ENCODE measurements around the gene KCTD2.
"Not testable (repeated sequence)": the region's sequence is repeated elsewhere in the genome, so short reads cannot be mapped to it uniquely, and the experiment has no call there.

The KCTD2 gene

DNA sequence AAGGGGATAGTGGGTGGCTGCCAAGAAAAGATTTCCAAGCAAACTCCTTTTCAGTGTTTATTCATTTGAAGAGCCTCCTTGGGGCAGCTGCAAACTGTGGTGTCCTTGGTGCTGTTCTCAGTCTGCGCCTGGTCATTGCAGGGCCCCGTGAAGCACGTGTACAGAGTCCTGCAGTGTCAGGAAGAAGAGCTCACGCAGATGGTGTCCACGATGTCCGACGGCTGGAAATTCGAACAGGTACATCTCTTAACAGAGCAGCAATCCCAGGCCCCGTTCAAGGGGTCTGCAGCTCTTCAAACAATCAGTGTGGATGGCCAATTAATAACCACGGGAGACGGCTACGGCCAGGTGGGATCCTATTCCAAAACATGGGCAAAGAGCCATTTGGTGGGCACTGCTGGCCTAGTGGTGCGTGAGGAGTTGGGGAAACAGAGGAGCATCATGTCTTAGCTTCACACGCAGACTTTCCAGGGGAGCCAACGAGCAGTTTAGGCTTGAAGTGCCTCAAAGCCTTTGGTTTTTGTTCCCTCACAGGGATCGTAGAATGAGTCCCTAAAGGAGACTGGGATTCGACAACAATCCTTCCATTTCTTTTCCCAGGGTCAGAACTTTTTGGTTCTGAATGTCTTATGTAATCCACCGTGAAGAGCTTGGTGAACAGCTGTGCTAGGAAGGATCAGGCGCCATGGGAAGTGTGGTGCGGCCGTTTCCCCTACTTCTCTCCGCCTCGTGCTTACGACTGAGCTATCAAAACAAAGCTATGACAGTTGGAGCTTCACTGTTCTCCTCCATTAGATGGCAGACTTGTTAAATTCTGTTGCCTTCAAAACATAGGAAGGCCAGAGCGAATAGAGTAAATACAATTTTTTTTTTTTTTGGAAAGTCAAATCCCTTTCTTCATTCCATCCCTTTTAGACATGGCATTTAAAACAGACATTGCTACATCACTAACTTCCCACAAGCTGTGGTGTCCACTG lies 12.6 kb downstream of the KCTD2 start:
- DNase-seq: no peak

- DNase-seq: no peak
Observed at GRCh38 chr17:75060434-75061054, 13.5 kb downstream of the KCTD2 start.

DNA sequence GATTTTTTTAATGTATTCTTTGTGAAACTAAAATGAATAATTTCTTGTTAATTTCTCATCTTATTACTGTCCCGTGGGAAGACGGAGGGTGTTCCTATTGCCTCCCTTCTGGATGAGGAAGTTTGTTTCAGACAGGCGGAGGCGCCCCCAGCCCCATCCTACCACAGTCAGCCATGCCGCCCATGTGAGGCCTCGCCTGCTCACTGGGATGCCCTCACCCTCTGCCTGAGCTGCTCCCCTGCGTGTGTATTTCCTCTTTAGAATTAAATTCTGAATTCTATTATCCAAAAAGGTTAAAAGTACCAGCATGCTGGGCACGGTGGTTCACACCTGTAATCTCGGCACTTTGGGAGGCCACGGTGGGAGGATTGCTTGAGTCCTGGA lies 14.0 kb downstream of the KCTD2 start:
- DNase-seq: no peak

- no peak for DNase-seq
Observed at GRCh38 chr17:75061618-75062017, 14.6 kb downstream of the KCTD2 start.

DNA sequence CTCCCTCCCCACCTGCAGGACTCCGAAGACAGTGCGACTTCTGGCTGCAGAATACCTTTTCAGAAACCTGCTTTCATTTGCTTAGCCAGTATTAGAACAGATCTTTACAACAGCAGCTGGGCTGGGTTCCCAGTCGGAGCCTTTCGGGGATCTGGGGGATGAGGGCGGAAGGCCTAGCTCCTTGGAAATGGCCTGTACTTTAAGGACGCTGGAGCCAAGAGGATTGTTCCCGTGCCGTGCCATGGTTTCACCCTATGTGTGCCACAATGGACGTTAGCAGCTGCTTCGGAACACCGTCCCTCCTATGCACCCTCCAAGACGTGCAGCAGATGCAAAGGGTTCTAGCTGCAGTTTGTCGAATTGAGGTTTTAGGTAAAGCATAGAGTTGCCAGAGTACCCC lies 16.2 kb downstream of the KCTD2 start:
- DNase-seq: no peak

GRCh38 chr17:75063626-75064025 lies 16.6 kb downstream of the KCTD2 start:
- no peak for DNase-seq

GRCh38 chr17:75064040-75064439 lies 17.0 kb downstream of the KCTD2 start:
- no peak for DNase-seq

- DNase-seq: no peak
Observed at GRCh38 chr17:75064460-75064859, 17.4 kb downstream of the KCTD2 start.

GRCh38 chr17:75064867-75065561 lies 18.0 kb downstream of the KCTD2 start:
- DNase-seq: no peak

DNA sequence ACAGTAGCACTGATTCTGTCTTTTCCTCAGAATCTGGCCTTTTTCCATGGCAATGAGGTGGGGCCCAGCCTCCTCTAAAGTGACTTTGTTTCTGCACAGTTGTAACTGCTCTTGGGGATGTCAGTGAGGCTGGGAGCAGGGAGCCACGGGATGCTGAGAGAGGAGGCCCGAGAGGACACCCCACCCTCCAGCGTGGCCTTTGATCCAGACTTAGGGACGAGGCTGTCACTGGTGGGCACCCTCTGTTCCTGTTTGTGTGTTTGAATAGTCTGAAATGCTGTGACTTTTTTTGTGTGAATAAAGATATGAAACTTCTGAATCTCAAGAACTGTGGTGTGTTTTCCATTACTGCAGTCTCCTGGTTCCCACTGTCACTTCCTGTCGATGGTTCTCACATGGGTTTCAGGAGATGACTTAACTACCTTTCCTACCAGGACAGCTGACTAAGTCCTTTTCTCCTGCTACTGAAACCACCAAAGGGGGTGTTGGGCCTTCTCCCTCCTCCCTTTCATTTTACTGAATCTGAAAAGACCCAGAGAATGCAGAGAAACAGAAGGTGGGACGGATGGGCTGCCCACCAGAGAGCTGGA lies 18.6 kb downstream of the KCTD2 start:
- DNase-seq: no peak

DNA sequence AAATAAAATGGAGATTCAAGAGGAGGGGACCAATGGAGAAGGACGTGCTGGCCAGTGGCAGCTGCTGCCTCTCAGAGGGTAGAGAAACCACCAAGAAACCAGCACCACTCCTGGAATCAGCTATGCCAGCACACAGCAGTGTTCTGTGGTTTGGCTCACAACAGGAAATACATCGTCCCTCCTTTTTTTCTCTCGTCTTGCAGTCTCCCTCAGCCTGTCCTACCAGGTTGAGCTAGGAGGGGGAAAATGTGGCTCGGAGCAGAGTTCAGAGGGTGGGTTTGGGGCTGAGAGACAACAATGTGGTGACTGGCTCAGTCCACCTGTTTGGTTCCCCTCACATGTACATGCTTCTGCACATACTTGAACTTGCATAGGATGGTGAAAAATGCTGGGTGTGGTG lies 20.8 kb downstream of the KCTD2 start:
- DNase-seq: no peak

DNA sequence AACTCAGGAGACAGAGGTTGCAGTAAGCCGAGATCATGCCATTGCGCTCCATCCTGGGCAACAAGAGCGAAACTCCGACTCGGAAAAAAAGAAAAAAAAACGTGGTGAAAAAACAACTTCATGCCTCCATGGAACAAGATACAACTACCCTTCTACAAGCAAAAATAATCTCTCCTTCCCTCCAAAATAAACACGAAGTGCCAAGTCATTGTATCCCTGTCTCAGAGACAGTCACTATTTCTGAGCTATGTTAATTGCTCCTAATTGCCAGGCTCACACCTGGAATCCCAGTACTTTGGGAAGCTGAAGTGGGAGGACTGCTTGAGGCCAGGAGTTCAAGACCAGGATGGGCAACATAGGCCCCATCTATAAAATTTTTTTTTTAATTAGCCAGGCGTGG lies 21.7 kb downstream of the KCTD2 start:
- DNase-seq: no peak

DNA sequence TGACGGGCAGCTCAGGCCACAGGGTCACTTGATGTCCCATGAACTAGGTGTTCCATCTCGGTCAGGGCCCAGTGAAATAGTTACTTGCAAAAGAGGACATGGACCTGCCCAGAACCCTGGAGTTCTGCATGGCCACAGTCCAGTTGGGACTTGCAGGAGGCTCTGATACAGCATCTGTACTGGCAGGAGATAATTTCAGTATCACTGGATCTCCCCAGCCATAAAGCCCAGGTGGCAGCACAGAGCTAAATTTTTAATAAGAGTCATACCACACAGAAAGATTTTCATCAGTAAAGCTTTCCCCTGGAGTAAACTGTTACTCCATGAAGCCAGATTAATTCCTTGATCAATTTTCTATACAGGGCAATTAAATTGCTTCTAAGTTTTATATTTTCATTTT lies 22.8 kb downstream of the KCTD2 start:
- no peak for DNase-seq

- DNase-seq: not testable (repeated sequence)
Observed at GRCh38 chr17:75071478-75072271, 24.6 kb downstream of the KCTD2 start.

- not testable (repeated sequence) for DNase-seq
Observed at GRCh38 chr17:75072909-75073308, 25.9 kb downstream of the KCTD2 start.

DNA sequence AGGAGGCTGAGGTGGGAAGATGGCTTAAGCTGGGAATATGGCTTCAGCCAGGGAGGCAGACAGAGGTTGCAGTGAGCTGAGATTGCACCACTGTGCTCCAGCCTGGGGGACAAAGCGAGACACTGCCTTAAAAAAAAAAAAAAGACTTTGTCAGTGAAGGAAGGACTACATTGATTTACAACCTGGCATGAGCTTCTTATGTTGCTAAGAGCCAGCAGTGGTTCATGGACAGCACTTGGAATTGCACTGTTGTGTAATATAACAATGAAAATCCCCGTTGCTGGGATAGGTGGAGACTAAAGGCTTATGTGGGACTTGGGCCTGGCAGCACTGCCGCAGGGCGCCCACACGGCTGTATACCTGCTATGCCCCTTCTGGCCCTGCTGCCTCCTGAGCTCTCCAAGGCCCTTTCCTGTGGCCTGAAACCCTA lies 26.6 kb downstream of the KCTD2 start:
- DNase-seq: no peak

DNA sequence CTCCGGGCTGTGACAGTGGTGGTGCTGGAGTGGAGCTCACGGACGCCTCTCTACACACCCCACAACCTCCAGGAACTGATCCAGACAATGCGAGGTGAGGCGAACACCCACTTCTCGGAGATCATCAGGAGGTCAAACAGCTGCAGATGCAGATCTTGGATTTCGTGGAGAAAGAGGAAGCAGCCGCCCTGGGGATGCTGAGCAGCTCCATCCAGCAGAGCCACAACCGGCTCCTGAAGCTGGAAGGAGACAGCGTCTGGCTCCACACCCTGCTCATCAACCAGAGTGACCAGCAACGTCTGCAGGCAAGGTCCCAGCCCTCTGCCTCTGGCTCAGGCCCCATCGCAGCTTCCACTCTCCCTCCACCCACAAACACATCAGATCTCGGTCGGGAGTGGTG lies 27.5 kb downstream of the KCTD2 start:
- DNase-seq: no peak

- no peak for DNase-seq
Observed at GRCh38 chr17:75075597-75076336, 28.7 kb downstream of the KCTD2 start.

DNA sequence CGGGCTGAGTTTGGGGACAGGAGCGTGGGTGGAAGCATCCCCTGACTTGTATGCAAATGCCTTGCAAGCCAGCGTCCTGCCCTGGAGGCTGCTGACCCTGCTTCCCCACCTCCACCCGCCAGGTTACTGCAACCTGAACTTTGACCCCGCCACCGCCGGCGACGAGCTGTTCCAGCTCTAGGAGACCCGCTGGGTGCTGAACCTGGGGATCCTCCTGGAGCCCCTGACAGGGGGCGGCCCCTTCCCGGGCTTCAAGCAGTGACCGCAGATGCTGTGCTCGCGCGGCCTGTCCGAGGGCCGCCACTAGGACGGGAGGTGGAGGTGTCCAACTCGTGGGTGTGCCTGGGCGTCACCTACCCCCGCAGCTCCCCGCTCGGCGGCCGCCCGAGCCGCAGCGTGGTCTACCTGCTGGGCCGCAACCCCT lies 30.1 kb downstream of the KCTD2 start:
- DNase-seq: no peak

DNA sequence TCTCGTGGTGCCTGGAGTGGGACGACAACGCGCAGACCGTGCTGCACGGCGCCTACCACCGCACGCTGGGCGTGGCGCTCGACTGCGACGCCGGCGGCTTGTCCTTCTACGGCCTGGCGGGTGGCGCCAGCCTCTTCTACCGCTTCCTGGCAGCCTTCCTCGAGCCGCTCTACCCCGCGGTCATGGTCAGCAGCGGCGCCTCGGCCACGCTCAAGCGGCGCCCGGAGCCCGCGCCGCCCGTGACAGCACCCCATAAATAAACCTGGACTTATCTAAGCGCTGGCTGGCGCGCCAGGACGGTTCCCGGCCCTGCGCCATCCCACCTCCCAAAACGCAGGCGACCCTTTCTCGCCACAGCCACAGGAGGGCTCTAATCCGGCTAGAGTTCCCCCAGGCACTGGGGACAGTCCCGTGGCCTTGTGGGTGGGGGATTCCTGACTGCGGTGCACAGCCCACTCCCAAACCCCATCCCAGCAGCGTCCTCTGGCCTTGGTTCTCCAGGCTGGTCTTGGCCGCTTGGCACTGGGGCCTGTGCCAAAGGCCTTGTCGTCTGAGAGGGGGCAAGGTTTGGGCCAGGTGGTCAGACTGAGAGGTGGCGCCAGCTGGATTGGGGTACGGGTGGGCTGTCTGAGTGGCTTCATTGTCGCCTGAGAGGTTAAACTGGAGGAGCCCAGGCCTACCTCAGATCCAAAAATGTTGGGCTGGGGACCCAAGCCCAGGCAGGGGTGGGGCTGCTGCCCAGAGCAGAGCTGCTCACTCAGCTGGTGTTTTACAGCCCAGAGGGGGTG lies 30.7 kb downstream of the KCTD2 start:
- DNase-seq: no peak
